GM10248 (cell line): ENCODE measurements around the gene PAQR4.
"Not testable (repeated sequence)": the region's sequence is repeated elsewhere in the genome, so short reads cannot be mapped to it uniquely, and the experiment has no call there.

Experiments
- CTCF ChIA-PET: fragments of 300-600 bp; sonication (Branson Sonifier 250); formaldehyde crosslinking; extraction: SDS; loops from one replicate; lab custom pipeline; 2021; ENCODE audit warnings: antibody characterized with exemption; lab: Yijun Ruan, JAX
- POLR2A ChIA-PET: fragments of 350-650 bp; sonication (Branson Sonifier 250); formaldehyde crosslinking; extraction: SDS; loops from one replicate; lab custom pipeline; 2020; ENCODE audit warnings: antibody characterized with exemption; lab: Yijun Ruan, JAX
- DNase-seq: peaks from one replicate; pipeline ENCODE4 v3.0.0; 2012; ENCODE audit errors: extremely low spot score
- CTCF ChIP-seq: IDR thresholded peaks from 2 replicates; pipeline ENCODE4 v1.5.1; 2012; ENCODE audit warnings: mild to moderate bottlenecking, low read depth; ENCODE audit errors: extremely low read depth, missing control alignments, control extremely low read depth

PAQR4 gene

GRCh38 chr16:2926650-2926999, 42.5 kb upstream of the PAQR4 start:
- no peak for DNase-seq
- no peak for TF ChIP-seq CTCF
- POLR2A ChIA-PET, result no interaction called here
- CTCF ChIA-PET, result interaction anchor here (0.6 to 9.5 kb wide), 30 partner anchors 9 to 1144 kb away, joined by 3 to 125 read pairs (median 5); partner anchors contain the start of genes FLYWCH1, FLYWCH2, NUBP2 and SPSB3

- TF ChIP-seq CTCF, result peak; percentile 98
- DNase-seq, result peak; percentile 80
- ChIA-PET POLR2A (interaction anchor here (0.5 kb wide), 1 partner anchor 27 kb away, joined by 3 read pairs; no protein-coding TSS in a partner anchor), CTCF (interaction anchor here (0.5 to 9.5 kb wide), 40 partner anchors 8 to 1145 kb away, joined by 3 to 125 read pairs (median 4); partner anchors contain the start of genes FLYWCH1, FLYWCH2, NUBP2 and SPSB3)
These were observed 42.0 kb upstream of the PAQR4 start for GRCh38 chr16:2927010-2927646.

GRCh38 chr16:2928151-2928550, 41.0 kb upstream of the PAQR4 start:
- DNase-seq, POLR2A ChIA-PET: not testable (repeated sequence)
- CTCF ChIA-PET, result interaction anchor here (1.0 to 2.4 kb wide), 3 partner anchors 9 to 33 kb away, joined by 3 to 20 read pairs (median 3); no protein-coding TSS in a partner anchor

DNA sequence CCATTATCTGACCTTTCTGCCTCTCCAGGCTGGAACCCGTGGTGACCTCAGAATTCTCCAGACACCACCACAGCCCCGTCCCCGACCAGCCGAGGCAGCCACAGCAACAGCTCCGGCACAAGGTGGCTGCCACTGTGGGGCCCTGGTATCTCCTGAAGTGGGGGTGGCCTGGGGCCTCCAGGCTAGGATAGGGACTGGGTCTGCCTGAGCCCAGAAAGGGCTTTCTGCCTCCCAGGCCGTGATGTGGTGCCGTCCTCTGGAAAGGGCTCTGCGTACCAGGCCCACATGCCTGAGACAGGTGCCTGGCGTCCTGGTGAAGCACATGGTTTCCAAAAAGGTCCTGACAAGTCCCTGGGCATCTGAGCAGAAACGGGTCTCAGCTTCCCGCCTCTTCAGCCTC, 40.4 kb upstream of the PAQR4 start:
- ChIA-PET POLR2A (no interaction called here), CTCF (interaction anchor here (1.0 to 2.4 kb wide), 3 partner anchors 8 to 16 kb away, joined by 3 to 20 read pairs (median 10); no protein-coding TSS in a partner anchor)
- no peak for DNase-seq
- no peak for TF ChIP-seq CTCF

DNA sequence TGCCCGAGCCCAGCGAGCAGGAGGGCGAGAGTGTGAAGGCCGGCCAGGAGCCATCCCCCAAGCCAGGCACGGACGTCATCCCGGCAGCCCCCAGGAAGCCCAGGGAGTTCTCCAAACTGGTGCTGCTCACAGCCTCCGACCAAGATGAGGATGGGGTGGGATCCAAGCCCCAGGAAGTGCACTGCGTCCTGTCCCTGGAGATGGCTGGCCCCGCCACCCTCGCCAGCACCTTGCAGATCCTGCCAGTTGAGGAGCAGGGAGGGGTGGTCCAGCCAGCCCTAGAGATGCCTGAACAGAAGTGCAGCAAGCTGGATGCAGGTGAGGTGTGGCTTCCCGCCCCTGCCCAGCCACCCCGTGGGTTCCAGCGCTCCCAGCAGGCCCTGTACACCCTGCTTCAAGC, 39.5 kb upstream of the PAQR4 start:
- no peak for TF ChIP-seq CTCF
- DNase-seq, result no peak
- ChIA-PET CTCF (interaction anchor here (1.0 to 1.8 kb wide), 3 partner anchors 10 to 24 kb away, joined by 3 to 10 read pairs (median 3); partner anchors contain the start of gene FLYWCH1), POLR2A (no interaction called here)

GRCh38 chr16:2930236-2930635, 38.9 kb upstream of the PAQR4 start:
- DNase-seq, result no peak
- no peak for TF ChIP-seq CTCF
- ChIA-PET CTCF (interaction anchor here (1.0 to 1.8 kb wide), 4 partner anchors 11 to 62 kb away, joined by 3 to 10 read pairs (median 3); partner anchors contain the start of gene FLYWCH1), POLR2A (no interaction called here)

DNA sequence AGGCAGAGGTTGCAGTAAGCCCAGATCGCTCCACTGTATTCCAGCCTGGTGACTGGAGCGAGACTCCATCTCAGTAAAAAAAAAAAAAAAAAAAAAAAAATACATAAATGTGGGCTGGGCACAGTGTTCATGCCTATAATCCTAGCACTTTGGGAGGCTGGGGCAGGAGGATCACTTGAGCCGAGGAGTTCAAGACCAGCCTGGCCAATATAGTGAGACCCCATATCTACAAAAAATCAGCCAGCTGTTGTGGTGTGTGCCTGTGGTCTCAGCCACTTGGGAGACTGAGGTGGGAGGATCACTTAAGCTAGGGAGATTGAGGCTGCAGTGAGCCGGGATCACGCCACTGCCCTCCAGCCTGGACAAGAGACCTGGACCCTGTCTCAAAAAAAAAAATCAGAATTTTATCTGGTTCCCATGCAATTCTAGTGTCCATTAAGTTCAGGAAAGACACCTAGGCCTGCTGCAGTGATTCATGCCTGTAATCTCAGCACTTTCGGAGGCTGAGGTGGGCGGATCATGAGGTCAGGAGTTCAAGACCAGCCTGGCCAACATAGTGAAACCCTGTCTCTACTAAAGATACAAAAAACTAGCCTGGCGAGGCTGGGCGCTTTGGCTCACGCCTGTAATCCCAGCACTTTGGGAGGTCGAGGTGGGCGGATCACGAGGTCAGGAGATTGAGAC, 37.8 kb upstream of the PAQR4 start:
- ChIA-PET CTCF (interaction anchor here (1.4 to 2.3 kb wide), 3 partner anchors 12 to 63 kb away, joined by 3 to 7 read pairs (median 6); no protein-coding TSS in a partner anchor), POLR2A (interaction anchor here (0.6 kb wide), 1 partner anchor 337 kb away, joined by 4 read pairs; no protein-coding TSS in a partner anchor)
- not testable (repeated sequence) for DNase-seq
